Lung (tissue), 12 donors: ENCODE measurements around the gene KCTD11. TPM values are rescaled to one million over a fixed set of nuclear protein-coding genes. Genes with fewer than 3 reads are reported as not detected.

Experiments used
- ATAC-seq: fragments of 200-7000 bp; cut with Tn5 transposase; one replicate; pipeline ENCODE4 v1.9.1; 2020; ENCODE audit warnings: moderate number of reproducible peaks; ENCODE audit not compliant: insufficient read depth, low FRiP score
- DNase-seq, 3 donors: peaks; one replicate each; pipeline ENCODE4 v3.0.0-alpha.2; 2013 to 2017
- H3K27ac ChIP-seq, 2 donors: one replicate each; pipeline ENCODE4 v1.5.1; 2013; ENCODE audit warnings: mild to moderate bottlenecking in 2 of 2, moderate library complexity in 2 of 2, control low read depth in 1 of 2, inconsistent platforms in 1 of 2, low read depth in 1 of 2, low read length in 1 of 2
- H3K27me3 ChIP-seq, 3 donors: one replicate each; pipeline ENCODE4 v1.5.1; 2013; ENCODE audit warnings: low read length in 2 of 3; ENCODE audit not compliant: control insufficient read depth in 3 of 3, insufficient read depth in 3 of 3
- H3K36me3 ChIP-seq, 4 donors: one replicate each; pipeline ENCODE4 v1.5.1; 2013; ENCODE audit warnings: low read length in 4 of 4, mild to moderate bottlenecking in 1 of 4, moderate library complexity in 1 of 4; ENCODE audit not compliant: control insufficient read depth in 4 of 4, insufficient read depth in 4 of 4
- H3K4me1 ChIP-seq, 5 donors: one replicate each; pipeline ENCODE4 v1.5.1; 2013; ENCODE audit warnings: low read length in 5 of 5, mild to moderate bottlenecking in 2 of 5, moderate library complexity in 1 of 5; ENCODE audit not compliant: control insufficient read depth in 5 of 5, insufficient read depth in 5 of 5
- H3K4me3 ChIP-seq: one replicate; pipeline ENCODE4 v1.5.1; 2013; ENCODE audit warnings: mild to moderate bottlenecking, control low read depth, moderate library complexity
- H3K9ac ChIP-seq, 2 donors: one replicate each; pipeline ENCODE4 v1.5.1; 2013; ENCODE audit warnings: low read length in 2 of 2, control low read depth in 1 of 2; ENCODE audit not compliant: insufficient read depth in 1 of 2
- H3K9me3 ChIP-seq, 4 donors: one replicate each; pipeline ENCODE4 v1.5.1; 2013; ENCODE audit warnings: low read length in 3 of 4, mild to moderate bottlenecking in 1 of 4, moderate library complexity in 1 of 4; ENCODE audit not compliant: control insufficient read depth in 4 of 4, insufficient read depth in 3 of 4
- CTCF ChIP-seq: IDR thresholded peaks from 2 replicates; pipeline ENCODE4 v1.5.1; 2012; ENCODE audit warnings: mild to moderate bottlenecking; ENCODE audit errors: control extremely low read depth, extremely low read depth
- WGBS, 2 donors: extraction: QIAGEN DNeasy Blood & Tissue Kit; methylation state at CpG; one replicate each; pipeline ENCODE4 v1.1.7; 2013; 5-methylcytosine and 5-hydroxymethylcytosine counted together
- polyA plus RNA-seq, 2 donors: library from polyadenylated mRNA; stranded (reverse); fragments of 200-250 nt; gene quantifications; one replicate each; pipeline ENCODE4 v1.2.1, GENCODE V29; 2013
- total RNA-seq, 2 donors: library from RNA; depleted of rRNA in 1 of 2; stranded (reverse); fragments of >200 nt in 1 of 2; gene quantifications; one replicate each; pipeline ENCODE4 v1.2.1, GENCODE V29; 2014 to 2021
- donor health status: control.
- donor health status: control.
- donor health status: Bipolar disorder and iron deficiency.
- donor health status: healthy.
- donor health status: DM: yes; HTN: yes; CAD: no.

The KCTD11 gene
- total and polyA plus RNA-seq, 4 donors: 5.9 to 14.9 (median 12.6) TPM

GRCh38 chr17:7343250-7343649 is 8.7 kb upstream of the KCTD11 start:
- Histone ChIP-seq H3K9ac (no peak overlapping the region), H3K27ac (no peak overlapping the region), H3K36me3 (no peaks in the 10 kb centered on the region), H3K27me3 (no peaks in the 10 kb centered on the region), H3K4me1 (no peaks in the 10 kb centered on the region), H3K4me3 (no peak overlapping the region), H3K9me3 (no peaks in the 10 kb centered on the region)
- DNase-seq: no peak
- no peak for TF ChIP-seq CTCF
- ATAC-seq: no peak
- 76 to 86% methylated on average over 15 of the region's 15 CpGs for WGBS, 2 donors

GRCh38 chr17:7346761-7347614 is 5.0 kb upstream of the KCTD11 start:
- Histone ChIP-seq H3K4me3 (no peak overlapping the region), H3K9me3 (no peaks in the 10 kb centered on the region), H3K9ac (no peak overlapping the region), H3K27me3 (no peaks in the 10 kb centered on the region), H3K4me1 (peaks cover 0 to 17% (median 4%) of the 10 kb centered on the region in 5 donors), H3K36me3 (no peaks in the 10 kb centered on the region), H3K27ac (no peak overlapping the region)
- ATAC-seq (no peak), DNase-seq (no peak)
- TF ChIP-seq CTCF: no peak
- 78 to 90% methylated on average over 18 of the region's 18 CpGs for WGBS, 2 donors

- H3K27ac ChIP-seq: no peak overlapping the region
- ATAC-seq (no peak), DNase-seq (no peak)
- TF ChIP-seq CTCF: no peak
- H3K4me3 ChIP-seq: no peak overlapping the region
- no peaks in the 10 kb centered on the region for H3K27me3 ChIP-seq
- peaks cover 0 to 23% (median 7%) of the 10 kb centered on the region in 5 donors for H3K4me1 ChIP-seq
- no peak overlapping the region for H3K9ac ChIP-seq
- WGBS, 2 donors: 76 to 77% methylated on average over 19 of the region's 19 CpGs
- no peaks in the 10 kb centered on the region for H3K36me3 ChIP-seq
- no peaks in the 10 kb centered on the region for H3K9me3 ChIP-seq
Measured at GRCh38 chr17:7347630-7348477, 4.1 kb upstream of the KCTD11 start.
